HEK293 (cell line): ENCODE data around the gene FAM163A.

Source experiments
- CTCF ChIA-PET: fragments of 350-600 bp; formaldehyde crosslinking; extraction: SDS; loops from one replicate; lab custom pipeline; 2021; ENCODE audit warnings: antibody characterized with exemption; lab: Yijun Ruan, JAX
- POLR2A ChIA-PET: fragments of 300-600 bp; formaldehyde crosslinking; extraction: SDS; loops from one replicate; lab custom pipeline; 2020; ENCODE audit warnings: antibody characterized with exemption, inconsistent platforms; lab: Yijun Ruan, JAX
- H3K27ac ChIP-seq: fragments of 200-500 bp; sonication (Bioruptor generic); 2 replicates; pipeline ENCODE4 v1.5.1; 2014; ENCODE audit warnings: low read depth, low read length, control low read depth, inconsistent platforms; ENCODE audit errors: extremely low read depth
- H3K36me3 ChIP-seq, 2 experiments: fragments of 200-500 bp in 1 of 2; sonication (Bioruptor generic) in 1 of 2; 1 replicate in 1 of 2; 2 replicates in 1 of 2; pipeline ENCODE4 v1.5.1; 2014 to 2017; ENCODE audit warnings: inconsistent platforms in 2 of 2, low read length in 2 of 2; ENCODE audit not compliant: control insufficient read depth in 2 of 2, insufficient read depth in 1 of 2
- H3K4me1 ChIP-seq: fragments of 200-500 bp; sonication (Bioruptor generic); 2 replicates; pipeline ENCODE4 v1.5.1; 2014; ENCODE audit warnings: mild to moderate bottlenecking, low read length, inconsistent platforms; ENCODE audit not compliant: control insufficient read depth, insufficient read depth
- H3K4me3 ChIP-seq: 2 replicates; pipeline ENCODE4 v1.5.1; 2011; ENCODE audit warnings: low read depth, mild to moderate bottlenecking, control low read depth, low read length, moderate library complexity
- H3K9me3 ChIP-seq: fragments of 200-500 bp; sonication (Bioruptor generic); 2 replicates; pipeline ENCODE4 v1.5.1; 2014; ENCODE audit warnings: low read depth, low read length, inconsistent platforms; ENCODE audit not compliant: control insufficient read depth, insufficient read depth
- GLIS1 ChIP-seq: fragments of 450-650 bp; formaldehyde crosslinking; IDR thresholded peaks from 2 replicates; pipeline ENCODE4 v1.5.1; 2016; ENCODE audit warnings: missing biosample characterization, missing genetic modification characterization
- KLF10 ChIP-seq: fragments of 450-650 bp; IDR thresholded peaks from 2 replicates; pipeline ENCODE4 v1.5.1; 2018; ENCODE audit warnings: missing biosample characterization, mild to moderate bottlenecking, missing genetic modification characterization
- KLF9 ChIP-seq: fragments of 450-650 bp; formaldehyde crosslinking; IDR thresholded peaks from 2 replicates; pipeline ENCODE4 v1.5.1; 2016; ENCODE audit warnings: missing biosample characterization, missing genetic modification characterization, low read depth
- OVOL3 ChIP-seq: fragments of 450-650 bp; formaldehyde crosslinking; IDR thresholded peaks from 2 replicates; pipeline ENCODE4 v1.5.1; 2016; ENCODE audit warnings: missing biosample characterization, missing genetic modification characterization
- ZNF140 ChIP-seq: fragments of 450-650 bp; formaldehyde crosslinking; IDR thresholded peaks from 2 replicates; pipeline ENCODE4 v1.5.1; 2016; ENCODE audit warnings: missing biosample characterization, missing genetic modification characterization
- ZNF157 ChIP-seq: fragments of 450-650 bp; formaldehyde crosslinking; IDR thresholded peaks from 2 replicates; pipeline ENCODE4 v1.5.1; 2016; ENCODE audit warnings: missing biosample characterization, missing genetic modification characterization
- ZNF184 ChIP-seq: fragments of 450-650 bp; IDR thresholded peaks from 2 replicates; pipeline ENCODE4 v1.5.1; 2018; ENCODE audit warnings: missing biosample characterization, mild to moderate bottlenecking, missing genetic modification characterization
- ZNF19 ChIP-seq: fragments of 450-650 bp; formaldehyde crosslinking; IDR thresholded peaks from 2 replicates; pipeline ENCODE4; 2016; ENCODE audit warnings: missing biosample characterization, missing genetic modification characterization, low read depth
- ZNF274 ChIP-seq, 2 experiments: fragments of 200-500 bp in 1 of 2; fragments of 450-650 bp in 1 of 2; sonication (Bioruptor generic) in 1 of 2; formaldehyde crosslinking in 1 of 2; IDR thresholded peaks; 2 replicates each; pipeline versions ENCODE4 v1.5.1 to v1.6.1; 2014 to 2016; ENCODE audit warnings: borderline replicate concordance in 1 of 2, inconsistent platforms in 1 of 2, low read length in 1 of 2, missing biosample characterization in 1 of 2, missing genetic modification characterization in 1 of 2
- ZNF366 ChIP-seq: fragments of 450-650 bp; formaldehyde crosslinking; conservative IDR thresholded peaks from 2 replicates; pipeline ENCODE4 v1.5.1; 2016; ENCODE audit warnings: missing biosample characterization, missing genetic modification characterization
- ZNF423 ChIP-seq: fragments of 450-650 bp; formaldehyde crosslinking; IDR thresholded peaks from 2 replicates; pipeline ENCODE4 v1.5.1; 2016; ENCODE audit warnings: missing biosample characterization, missing genetic modification characterization
- ZNF473 ChIP-seq: fragments of 450-650 bp; formaldehyde crosslinking; IDR thresholded peaks from 2 replicates; pipeline ENCODE4 v1.5.1; 2017; ENCODE audit warnings: missing biosample characterization, missing genetic modification characterization
- ZNF664 ChIP-seq: fragments of 450-650 bp; formaldehyde crosslinking; IDR thresholded peaks from 2 replicates; pipeline ENCODE4 v1.5.1; 2016; ENCODE audit warnings: missing biosample characterization, missing genetic modification characterization
- ZNF792 ChIP-seq: fragments of 450-650 bp; formaldehyde crosslinking; IDR thresholded peaks from 2 replicates; pipeline ENCODE4 v1.5.1; 2016; ENCODE audit warnings: missing biosample characterization, missing genetic modification characterization
- ZNF837 ChIP-seq: fragments of 450-650 bp; formaldehyde crosslinking; IDR thresholded peaks from 2 replicates; pipeline ENCODE4 v1.5.1; 2016; ENCODE audit warnings: missing biosample characterization, missing genetic modification characterization
- ZNF843 ChIP-seq: fragments of 450-650 bp; formaldehyde crosslinking; IDR thresholded peaks from 2 replicates; pipeline ENCODE4 v1.5.1; 2016; ENCODE audit warnings: missing biosample characterization, missing genetic modification characterization
- ZSCAN30 ChIP-seq: fragments of 450-650 bp; IDR thresholded peaks from 2 replicates; pipeline ENCODE4 v1.5.1; 2018; ENCODE audit warnings: missing biosample characterization, mild to moderate bottlenecking, missing genetic modification characterization, moderate library complexity
- TF ChIP-seq, protein P1 (sequence below): fragments of 450-650 bp; formaldehyde crosslinking; IDR thresholded peaks from 2 replicates; pipeline ENCODE4 v1.5.1; 2016; ENCODE audit warnings: missing biosample characterization, missing genetic modification characterization, borderline replicate concordance
- TF ChIP-seq, protein P2 (sequence below): fragments of 450-650 bp; formaldehyde crosslinking; IDR thresholded peaks from 2 replicates; pipeline ENCODE4 v1.5.1; 2016; ENCODE audit warnings: missing biosample characterization, missing genetic modification characterization
- TF ChIP-seq, protein P3 (sequence below): fragments of 450-650 bp; formaldehyde crosslinking; IDR thresholded peaks from 2 replicates; pipeline ENCODE4 v1.5.1; 2016; ENCODE audit warnings: missing biosample characterization, missing genetic modification characterization, low read depth
- TF ChIP-seq, protein P4 (sequence below): fragments of 450-650 bp; formaldehyde crosslinking; IDR thresholded peaks from 2 replicates; pipeline ENCODE4 v1.5.1; 2017; ENCODE audit warnings: missing biosample characterization, missing genetic modification characterization
- TF ChIP-seq, protein P5 (sequence below): fragments of 450-650 bp; formaldehyde crosslinking; IDR thresholded peaks from 2 replicates; pipeline ENCODE4 v1.5.1; 2017; ENCODE audit warnings: missing biosample characterization, missing genetic modification characterization

Gene FAM163A

DNA sequence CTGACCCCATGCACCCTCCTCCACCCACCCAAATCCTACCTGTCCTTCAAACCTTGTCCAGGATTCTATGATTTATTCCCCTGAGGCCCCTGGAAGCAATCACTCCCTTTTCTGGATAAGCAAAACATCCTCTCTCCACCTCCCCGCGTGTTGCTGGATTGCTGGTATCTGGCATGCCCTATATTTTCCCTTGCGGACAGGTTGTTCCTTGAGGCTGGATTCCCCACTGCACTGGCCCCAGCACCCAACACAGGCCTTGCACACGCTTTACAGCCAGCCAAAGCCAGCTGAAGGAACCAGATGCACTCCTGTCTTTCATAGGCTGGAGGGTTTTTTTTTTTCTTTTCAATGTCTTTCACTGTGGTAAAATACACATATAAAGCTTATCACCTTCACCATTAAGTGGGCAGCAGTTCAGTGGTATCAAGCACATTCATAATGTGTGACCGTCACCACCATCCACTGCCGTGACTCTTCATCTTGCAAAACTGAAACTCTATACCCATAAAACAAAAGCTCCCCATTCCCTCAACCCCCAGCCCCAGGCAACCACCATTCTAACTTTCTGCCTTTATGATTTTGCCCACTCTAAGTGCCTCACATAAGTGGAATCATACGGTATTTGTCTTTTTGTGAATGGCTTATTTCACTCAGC is 83.7 kb downstream of the FAM163A start (continued):
- TF ChIP-seq, protein P1, sequence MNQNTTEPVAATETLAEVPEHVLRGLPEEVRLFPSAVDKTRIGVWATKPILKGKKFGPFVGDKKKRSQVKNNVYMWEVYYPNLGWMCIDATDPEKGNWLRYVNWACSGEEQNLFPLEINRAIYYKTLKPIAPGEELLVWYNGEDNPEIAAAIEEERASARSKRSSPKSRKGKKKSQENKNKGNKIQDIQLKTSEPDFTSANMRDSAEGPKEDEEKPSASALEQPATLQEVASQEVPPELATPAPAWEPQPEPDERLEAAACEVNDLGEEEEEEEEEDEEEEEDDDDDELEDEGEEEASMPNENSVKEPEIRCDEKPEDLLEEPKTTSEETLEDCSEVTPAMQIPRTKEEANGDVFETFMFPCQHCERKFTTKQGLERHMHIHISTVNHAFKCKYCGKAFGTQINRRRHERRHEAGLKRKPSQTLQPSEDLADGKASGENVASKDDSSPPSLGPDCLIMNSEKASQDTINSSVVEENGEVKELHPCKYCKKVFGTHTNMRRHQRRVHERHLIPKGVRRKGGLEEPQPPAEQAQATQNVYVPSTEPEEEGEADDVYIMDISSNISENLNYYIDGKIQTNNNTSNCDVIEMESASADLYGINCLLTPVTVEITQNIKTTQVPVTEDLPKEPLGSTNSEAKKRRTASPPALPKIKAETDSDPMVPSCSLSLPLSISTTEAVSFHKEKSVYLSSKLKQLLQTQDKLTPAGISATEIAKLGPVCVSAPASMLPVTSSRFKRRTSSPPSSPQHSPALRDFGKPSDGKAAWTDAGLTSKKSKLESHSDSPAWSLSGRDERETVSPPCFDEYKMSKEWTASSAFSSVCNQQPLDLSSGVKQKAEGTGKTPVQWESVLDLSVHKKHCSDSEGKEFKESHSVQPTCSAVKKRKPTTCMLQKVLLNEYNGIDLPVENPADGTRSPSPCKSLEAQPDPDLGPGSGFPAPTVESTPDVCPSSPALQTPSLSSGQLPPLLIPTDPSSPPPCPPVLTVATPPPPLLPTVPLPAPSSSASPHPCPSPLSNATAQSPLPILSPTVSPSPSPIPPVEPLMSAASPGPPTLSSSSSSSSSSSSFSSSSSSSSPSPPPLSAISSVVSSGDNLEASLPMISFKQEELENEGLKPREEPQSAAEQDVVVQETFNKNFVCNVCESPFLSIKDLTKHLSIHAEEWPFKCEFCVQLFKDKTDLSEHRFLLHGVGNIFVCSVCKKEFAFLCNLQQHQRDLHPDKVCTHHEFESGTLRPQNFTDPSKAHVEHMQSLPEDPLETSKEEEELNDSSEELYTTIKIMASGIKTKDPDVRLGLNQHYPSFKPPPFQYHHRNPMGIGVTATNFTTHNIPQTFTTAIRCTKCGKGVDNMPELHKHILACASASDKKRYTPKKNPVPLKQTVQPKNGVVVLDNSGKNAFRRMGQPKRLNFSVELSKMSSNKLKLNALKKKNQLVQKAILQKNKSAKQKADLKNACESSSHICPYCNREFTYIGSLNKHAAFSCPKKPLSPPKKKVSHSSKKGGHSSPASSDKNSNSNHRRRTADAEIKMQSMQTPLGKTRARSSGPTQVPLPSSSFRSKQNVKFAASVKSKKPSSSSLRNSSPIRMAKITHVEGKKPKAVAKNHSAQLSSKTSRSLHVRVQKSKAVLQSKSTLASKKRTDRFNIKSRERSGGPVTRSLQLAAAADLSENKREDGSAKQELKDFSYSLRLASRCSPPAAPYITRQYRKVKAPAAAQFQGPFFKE (tag by site-specific recombination): no peak
- TF ChIP-seq, protein P2, sequence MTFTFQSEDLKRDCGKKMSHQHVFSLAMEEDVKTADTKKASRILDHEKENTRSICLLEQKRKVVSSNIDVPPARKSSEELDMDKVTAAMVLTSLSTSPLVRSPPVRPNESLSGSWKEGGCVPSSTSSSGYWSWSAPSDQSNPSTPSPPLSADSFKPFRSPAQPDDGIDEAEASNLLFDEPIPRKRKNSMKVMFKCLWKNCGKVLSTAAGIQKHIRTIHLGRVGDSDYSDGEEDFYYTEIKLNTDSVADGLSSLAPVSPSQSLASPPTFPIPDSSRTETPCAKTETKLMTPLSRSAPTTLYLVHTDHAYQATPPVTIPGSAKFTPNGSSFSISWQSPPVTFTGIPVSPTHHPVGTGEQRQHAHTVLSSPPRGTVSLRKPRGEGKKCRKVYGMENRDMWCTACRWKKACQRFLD (tag by site-specific recombination): no peak
- no peak for TF ChIP-seq ZNF423 (tag by site-specific recombination)
- no peak for TF ChIP-seq KLF10 (tag by site-specific recombination)
- TF ChIP-seq ZNF157: no peak
- no peak for TF ChIP-seq ZSCAN30 (tag by site-specific recombination)
- TF ChIP-seq ZNF366: no peak
- TF ChIP-seq GLIS1: no peak
- TF ChIP-seq ZNF664 (tag by site-specific recombination): no peak

DNA sequence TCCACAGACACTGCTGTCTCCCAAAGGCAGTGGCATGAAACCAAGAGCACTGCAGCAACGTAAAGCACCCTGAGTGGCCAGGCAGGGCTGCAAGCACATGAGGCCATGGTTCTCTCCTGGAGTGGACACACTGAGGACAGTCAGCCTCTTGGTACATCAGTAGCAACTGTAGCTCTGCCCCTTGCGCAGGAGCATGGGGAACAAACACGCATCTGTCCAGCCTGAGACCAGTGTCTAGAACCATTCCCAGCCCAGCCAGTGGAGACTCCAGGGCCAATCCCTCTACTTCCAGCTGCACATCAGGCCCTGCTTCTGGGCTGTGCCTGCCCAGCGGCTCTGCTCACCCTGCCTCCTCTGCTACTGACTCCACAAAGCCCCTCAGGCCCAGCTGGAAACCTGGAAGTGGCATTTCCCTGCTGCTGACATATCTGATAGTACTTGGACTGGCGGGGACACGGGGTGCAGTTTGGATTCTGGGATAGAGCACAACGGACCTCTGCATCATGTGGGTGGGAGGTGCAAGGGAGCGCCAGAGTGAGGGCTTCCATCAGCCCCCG is 85.5 kb downstream of the FAM163A start:
- no peaks in the 10 kb centered on the region for H3K36me3 ChIP-seq
- TF ChIP-seq ZNF792 (tag by site-specific recombination) (no peak), KLF9 (tag by site-specific recombination) (no peak), ZNF157 (no peak), ZNF140 (tag by site-specific recombination) (no peak)
- TF ChIP-seq, protein P3, sequence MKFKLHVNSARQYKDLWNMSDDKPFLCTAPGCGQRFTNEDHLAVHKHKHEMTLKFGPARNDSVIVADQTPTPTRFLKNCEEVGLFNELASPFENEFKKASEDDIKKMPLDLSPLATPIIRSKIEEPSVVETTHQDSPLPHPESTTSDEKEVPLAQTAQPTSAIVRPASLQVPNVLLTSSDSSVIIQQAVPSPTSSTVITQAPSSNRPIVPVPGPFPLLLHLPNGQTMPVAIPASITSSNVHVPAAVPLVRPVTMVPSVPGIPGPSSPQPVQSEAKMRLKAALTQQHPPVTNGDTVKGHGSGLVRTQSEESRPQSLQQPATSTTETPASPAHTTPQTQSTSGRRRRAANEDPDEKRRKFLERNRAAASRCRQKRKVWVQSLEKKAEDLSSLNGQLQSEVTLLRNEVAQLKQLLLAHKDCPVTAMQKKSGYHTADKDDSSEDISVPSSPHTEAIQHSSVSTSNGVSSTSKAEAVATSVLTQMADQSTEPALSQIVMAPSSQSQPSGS (tag by site-specific recombination): no peak
- no peak overlapping the region for H3K27ac ChIP-seq
- ChIA-PET POLR2A (no interaction called here), CTCF (interaction anchor here (0.5 to 3.0 kb wide), 6 partner anchors 14 to 1464 kb away, joined by 3 to 16 read pairs (median 6); no protein-coding TSS in a partner anchor)
- no peak overlapping the region for H3K4me3 ChIP-seq
- H3K9me3 ChIP-seq: no peaks in the 10 kb centered on the region
- no peaks in the 10 kb centered on the region for H3K4me1 ChIP-seq

DNA sequence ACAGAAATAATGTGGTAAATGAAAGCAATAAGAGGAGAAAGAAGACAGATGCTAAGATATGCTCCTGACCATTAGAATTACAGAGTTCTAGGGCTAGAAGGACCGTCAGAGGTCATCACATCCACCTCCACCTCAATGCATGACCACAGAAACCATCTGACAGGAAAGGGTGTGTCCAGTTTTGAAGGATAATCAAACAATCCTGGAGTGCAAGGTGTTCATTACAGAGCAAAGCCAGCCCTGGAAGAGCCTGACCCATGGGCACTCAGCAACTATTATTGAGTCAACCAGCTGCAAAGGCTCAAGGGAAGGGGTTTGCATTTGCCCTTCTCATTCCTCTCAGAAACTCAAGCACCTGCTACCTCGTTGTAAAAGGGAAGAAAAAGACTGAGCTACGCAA is 88.1 kb downstream of the FAM163A start:
- H3K4me3 ChIP-seq: no peak overlapping the region
- CTCF ChIA-PET: interaction anchor here (0.5 to 1.0 kb wide), 2 partner anchors 20 to 125 kb away, joined by 3 read pairs; no protein-coding TSS in a partner anchor
- H3K4me1 ChIP-seq: no peaks in the 10 kb centered on the region
- H3K9me3 ChIP-seq: no peaks in the 10 kb centered on the region
- H3K27ac ChIP-seq: no peak overlapping the region
- POLR2A ChIA-PET: interaction anchor here (0.6 kb wide), 1 partner anchor 1120 kb away, joined by 4 read pairs; no protein-coding TSS in a partner anchor
- no peaks in the 10 kb centered on the region for H3K36me3 ChIP-seq
- TF ChIP-seq ZNF843 (tag by site-specific recombination): no peak
- no peak for TF ChIP-seq ZNF19 (tag by site-specific recombination)
- TF ChIP-seq ZNF274 (IDR thresholded peaks at IDR 0.05; ENCODE audit: low read length): no peak
- TF ChIP-seq ZNF274 (tag by site-specific recombination; IDR thresholded peaks at IDR 0.05; ENCODE audit: borderline replicate concordance): no peak
- TF ChIP-seq, protein P4, sequence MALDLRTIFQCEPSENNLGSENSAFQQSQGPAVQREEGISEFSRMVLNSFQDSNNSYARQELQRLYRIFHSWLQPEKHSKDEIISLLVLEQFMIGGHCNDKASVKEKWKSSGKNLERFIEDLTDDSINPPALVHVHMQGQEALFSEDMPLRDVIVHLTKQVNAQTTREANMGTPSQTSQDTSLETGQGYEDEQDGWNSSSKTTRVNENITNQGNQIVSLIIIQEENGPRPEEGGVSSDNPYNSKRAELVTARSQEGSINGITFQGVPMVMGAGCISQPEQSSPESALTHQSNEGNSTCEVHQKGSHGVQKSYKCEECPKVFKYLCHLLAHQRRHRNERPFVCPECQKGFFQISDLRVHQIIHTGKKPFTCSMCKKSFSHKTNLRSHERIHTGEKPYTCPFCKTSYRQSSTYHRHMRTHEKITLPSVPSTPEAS: no peak
- no peak for TF ChIP-seq OVOL3 (tag by site-specific recombination)
- TF ChIP-seq, protein P5, sequence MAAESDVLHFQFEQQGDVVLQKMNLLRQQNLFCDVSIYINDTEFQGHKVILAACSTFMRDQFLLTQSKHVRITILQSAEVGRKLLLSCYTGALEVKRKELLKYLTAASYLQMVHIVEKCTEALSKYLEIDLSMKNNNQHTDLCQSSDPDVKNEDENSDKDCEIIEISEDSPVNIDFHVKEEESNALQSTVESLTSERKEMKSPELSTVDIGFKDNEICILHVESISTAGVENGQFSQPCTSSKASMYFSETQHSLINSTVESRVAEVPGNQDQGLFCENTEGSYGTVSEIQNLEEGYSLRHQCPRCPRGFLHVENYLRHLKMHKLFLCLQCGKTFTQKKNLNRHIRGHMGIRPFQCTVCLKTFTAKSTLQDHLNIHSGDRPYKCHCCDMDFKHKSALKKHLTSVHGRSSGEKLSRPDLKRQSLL: no peak
- TF ChIP-seq ZNF837 (tag by site-specific recombination): no peak
- no peak for TF ChIP-seq ZNF184 (tag by site-specific recombination)
- TF ChIP-seq ZNF473 (tag by site-specific recombination): no peak
